SK-N-SH treated with all-trans-retinoic acid at 6 μM for 48 hours (cell line): ENCODE data around the gene PTBP2.
A peak's percentile ranks its signal among the peaks of the same experiment; 100 is the strongest.
"Not testable (repeated sequence)": the region's sequence is repeated elsewhere in the genome, so short reads cannot be mapped to it uniquely, and the experiment has no call there.

Experiments used
- ATAC-seq: fragments of 200-7000 bp; cut with Tn5 transposase; 3 replicates; pipeline ENCODE4 v1.9.1; 2020; ENCODE audit warnings: mild to moderate bottlenecking, moderate library complexity
- CSDC2 ChIP-seq: fragments of 250-450 bp; sonication (Bioruptor Pico); IDR thresholded peaks from 2 replicates; pipeline ENCODE4 v1.5.0; 2020; ENCODE audit warnings: mild to moderate bottlenecking, moderate library complexity
- ESRRG ChIP-seq: fragments of 250-450 bp; sonication (Bioruptor Pico); IDR thresholded peaks from 2 replicates; pipeline ENCODE4 v1.6.1; 2021; ENCODE audit warnings: mild to moderate bottlenecking
- GLIS3 ChIP-seq: fragments of 250-450 bp; sonication (Bioruptor Pico); IDR thresholded peaks from 2 replicates; pipeline ENCODE4 v1.5.0; 2020; ENCODE audit warnings: mild to moderate bottlenecking, moderate library complexity
- ISL1 ChIP-seq: fragments of 250-450 bp; sonication (Bioruptor Pico); IDR thresholded peaks from 2 replicates; pipeline ENCODE4 v2.1.2; 2022; ENCODE audit warnings: mild to moderate bottlenecking, moderate library complexity
- PATZ1 ChIP-seq: fragments of 250-450 bp; sonication (Bioruptor Pico); IDR thresholded peaks from 2 replicates; pipeline ENCODE4 v1.8.0; 2020; ENCODE audit warnings: mild to moderate bottlenecking, moderate library complexity, borderline replicate concordance
- PPARA ChIP-seq: fragments of 250-450 bp; sonication (Bioruptor Pico); IDR thresholded peaks from 2 replicates; pipeline ENCODE4 v1.5.0; 2020; ENCODE audit warnings: mild to moderate bottlenecking, borderline replicate concordance
- RARB ChIP-seq: fragments of 250-450 bp; sonication (Bioruptor Pico); IDR thresholded peaks from 2 replicates; pipeline ENCODE4 v1.8.0; 2021; ENCODE audit warnings: mild to moderate bottlenecking, moderate library complexity
- SNAI2 ChIP-seq: fragments of 250-450 bp; sonication (Bioruptor Pico); IDR thresholded peaks from 2 replicates; pipeline ENCODE4 v1.5.0; 2020; ENCODE audit warnings: mild to moderate bottlenecking, moderate library complexity
- TCF4 ChIP-seq: fragments of 250-450 bp; sonication (Bioruptor Pico); IDR thresholded peaks from 2 replicates; pipeline ENCODE4 v1.8.0; 2021; ENCODE audit warnings: mild to moderate bottlenecking, moderate library complexity, borderline replicate concordance
- TOX ChIP-seq: fragments of 250-450 bp; sonication (Bioruptor Pico); IDR thresholded peaks from 2 replicates; pipeline ENCODE4 v1.8.0; 2021; ENCODE audit warnings: mild to moderate bottlenecking, moderate library complexity, borderline replicate concordance
- ZC3H10 ChIP-seq: fragments of 250-450 bp; sonication (Bioruptor Pico); IDR thresholded peaks from 2 replicates; pipeline ENCODE4 v1.5.1; 2021; ENCODE audit warnings: mild to moderate bottlenecking, moderate library complexity
- ZFP3 ChIP-seq: fragments of 250-450 bp; sonication (Bioruptor Pico); IDR thresholded peaks from 2 replicates; pipeline ENCODE4 v1.5.0; 2020; ENCODE audit warnings: mild to moderate bottlenecking, moderate library complexity
- ZFP30 ChIP-seq: fragments of 450-650 bp; formaldehyde crosslinking; IDR thresholded peaks from 2 replicates; pipeline ENCODE4 v1.5.0; 2022; ENCODE audit warnings: mild to moderate bottlenecking, moderate library complexity
- ZNF565 ChIP-seq: fragments of 450-650 bp; formaldehyde crosslinking; conservative IDR thresholded peaks from 2 replicates; pipeline ENCODE4 v1.5.0; 2020; ENCODE audit warnings: low read depth, mild to moderate bottlenecking, moderate library complexity
- ZNF70 ChIP-seq: fragments of 450-650 bp; formaldehyde crosslinking; IDR thresholded peaks from 2 replicates; pipeline ENCODE4 v1.5.0; 2020; ENCODE audit warnings: mild to moderate bottlenecking, moderate library complexity
- ZNF8 ChIP-seq: fragments of 450-650 bp; formaldehyde crosslinking; IDR thresholded peaks from 2 replicates; pipeline ENCODE4 v1.5.0; 2020; ENCODE audit warnings: mild to moderate bottlenecking, moderate library complexity
- TF ChIP-seq, protein P1 (sequence below): fragments of 250-450 bp; sonication (Bioruptor Pico); IDR thresholded peaks from 2 replicates; pipeline ENCODE4 v1.5.1; 2021; ENCODE audit warnings: mild to moderate bottlenecking, moderate library complexity
- TF ChIP-seq, protein P2 (sequence below): fragments of 250-450 bp; sonication (Bioruptor Pico); IDR thresholded peaks from 2 replicates; pipeline ENCODE4 v1.8.0; 2021; ENCODE audit warnings: low read depth, mild to moderate bottlenecking, moderate library complexity, borderline replicate concordance

The PTBP2 gene

DNA sequence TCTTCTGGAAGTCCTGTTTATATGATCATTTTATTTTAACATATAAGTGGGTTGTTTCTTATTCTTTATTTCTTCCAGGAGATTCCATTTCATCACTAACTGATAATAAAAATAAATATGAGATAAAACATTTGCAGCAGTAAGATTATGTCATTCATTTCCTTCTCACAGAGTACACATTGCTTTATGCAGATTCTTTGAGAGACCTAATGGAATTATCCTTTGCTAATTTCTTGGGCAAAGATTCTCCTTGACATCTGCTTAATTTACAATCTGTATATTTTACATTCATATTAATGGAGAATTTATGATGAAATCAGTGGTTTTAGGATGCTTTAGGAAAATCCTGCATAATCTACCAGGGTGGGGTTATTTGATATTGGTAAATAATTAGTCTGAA is 60.6 kb downstream of the PTBP2 start:
- TF ChIP-seq ZNF70 (no peak), ISL1 (peak; percentile 51)
- TF ChIP-seq, all 23 proteins: peak for 1
- no peak for ATAC-seq

- ATAC-seq: no peak
- no peak for TF ChIP-seq ISL1
- no peak for TF ChIP-seq ZNF8
- no peak for TF ChIP-seq ZFP3 (CRISPR knock-in tag)
- no peak for TF ChIP-seq ZFP30 (CRISPR knock-in tag)
- TF ChIP-seq, protein P1, sequence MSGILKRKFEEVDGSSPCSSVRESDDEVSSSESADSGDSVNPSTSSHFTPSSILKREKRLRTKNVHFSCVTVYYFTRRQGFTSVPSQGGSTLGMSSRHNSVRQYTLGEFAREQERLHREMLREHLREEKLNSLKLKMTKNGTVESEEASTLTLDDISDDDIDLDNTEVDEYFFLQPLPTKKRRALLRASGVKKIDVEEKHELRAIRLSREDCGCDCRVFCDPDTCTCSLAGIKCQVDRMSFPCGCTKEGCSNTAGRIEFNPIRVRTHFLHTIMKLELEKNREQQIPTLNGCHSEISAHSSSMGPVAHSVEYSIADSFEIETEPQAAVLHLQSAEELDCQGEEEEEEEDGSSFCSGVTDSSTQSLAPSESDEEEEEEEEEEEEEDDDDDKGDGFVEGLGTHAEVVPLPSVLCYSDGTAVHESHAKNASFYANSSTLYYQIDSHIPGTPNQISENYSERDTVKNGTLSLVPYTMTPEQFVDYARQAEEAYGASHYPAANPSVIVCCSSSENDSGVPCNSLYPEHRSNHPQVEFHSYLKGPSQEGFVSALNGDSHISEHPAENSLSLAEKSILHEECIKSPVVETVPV (CRISPR knock-in tag): no peak
- TF ChIP-seq RARB (CRISPR knock-in tag): no peak
Observed at GRCh38 chr1:96782856-96783255, 61.3 kb downstream of the PTBP2 start.

DNA sequence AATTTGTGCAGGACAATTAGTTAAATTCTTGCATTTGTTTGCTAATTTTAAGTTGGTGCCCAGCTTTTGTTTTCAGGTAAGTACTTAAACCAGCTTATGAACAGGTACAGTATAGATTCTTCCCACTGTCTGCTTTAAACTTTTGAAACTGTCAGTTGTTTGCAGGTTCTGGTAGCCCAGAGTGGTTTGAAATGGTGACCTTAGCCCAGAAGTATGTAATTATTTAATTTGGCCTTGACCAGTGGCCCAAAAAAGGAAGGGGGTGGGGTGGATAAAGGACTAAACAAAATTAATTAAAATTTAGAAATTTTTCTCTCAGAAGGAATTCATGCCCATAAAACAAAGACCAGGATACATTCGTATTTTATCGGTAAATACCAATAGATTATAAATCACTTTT is 69.0 kb downstream of the PTBP2 start:
- no peak for ATAC-seq
- TF ChIP-seq RARB (CRISPR knock-in tag) (no peak), ZC3H10 (CRISPR knock-in tag) (no peak), PPARA (CRISPR knock-in tag) (no peak)

- ATAC-seq: no peak
- no peak for TF ChIP-seq ZNF565 (CRISPR knock-in tag)
- no peak for TF ChIP-seq SNAI2 (CRISPR knock-in tag)
- TF ChIP-seq PATZ1 (CRISPR knock-in tag): no peak
- TF ChIP-seq, all 23 proteins: peak for 0
Observed at GRCh38 chr1:96792220-96792619, 70.6 kb downstream of the PTBP2 start.

DNA sequence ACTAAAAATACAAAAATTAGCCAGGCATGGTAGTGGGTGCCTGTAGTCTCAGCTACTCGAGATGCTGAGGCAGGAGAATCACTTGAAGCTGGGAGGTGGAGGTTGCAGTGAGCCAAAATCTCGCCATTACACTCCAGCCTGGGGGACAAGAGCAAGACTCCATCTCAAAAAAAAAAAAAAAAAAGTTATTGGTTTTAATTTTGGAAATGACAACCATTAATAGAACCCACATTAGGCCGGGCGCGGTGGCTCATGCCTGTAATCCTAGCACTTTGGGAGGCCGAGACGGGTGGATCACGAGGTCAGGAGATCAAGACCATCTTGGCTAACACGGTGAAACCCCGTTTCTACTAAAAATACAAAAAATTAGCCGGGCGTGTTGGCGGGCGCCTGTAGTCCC is 80.1 kb downstream of the PTBP2 start:
- ATAC-seq: not testable (repeated sequence)

DNA sequence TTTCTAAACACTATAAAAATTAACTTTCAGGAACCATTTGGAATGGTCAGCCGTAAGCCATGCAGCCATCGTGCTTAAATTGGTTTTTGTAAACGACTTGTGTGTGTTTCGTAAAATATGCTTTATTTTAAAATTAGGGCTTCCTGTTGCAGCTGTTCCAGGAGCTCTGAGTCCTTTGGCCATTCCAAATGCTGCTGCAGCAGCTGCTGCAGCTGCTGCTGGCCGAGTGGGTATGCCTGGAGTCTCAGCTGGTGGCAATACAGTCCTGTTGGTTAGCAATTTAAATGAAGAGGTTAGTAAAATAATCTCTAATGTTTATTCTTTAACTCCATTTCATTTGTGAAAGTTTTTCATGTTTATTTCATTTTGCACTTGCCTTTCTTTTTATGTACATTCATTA is 83.1 kb downstream of the PTBP2 start:
- no peak for ATAC-seq
- TF ChIP-seq TCF4 (CRISPR knock-in tag) (no peak), ZFP30 (CRISPR knock-in tag) (no peak), ZFP3 (CRISPR knock-in tag) (no peak), RARB (CRISPR knock-in tag) (no peak), ZNF8 (no peak), TOX (CRISPR knock-in tag) (no peak)

DNA sequence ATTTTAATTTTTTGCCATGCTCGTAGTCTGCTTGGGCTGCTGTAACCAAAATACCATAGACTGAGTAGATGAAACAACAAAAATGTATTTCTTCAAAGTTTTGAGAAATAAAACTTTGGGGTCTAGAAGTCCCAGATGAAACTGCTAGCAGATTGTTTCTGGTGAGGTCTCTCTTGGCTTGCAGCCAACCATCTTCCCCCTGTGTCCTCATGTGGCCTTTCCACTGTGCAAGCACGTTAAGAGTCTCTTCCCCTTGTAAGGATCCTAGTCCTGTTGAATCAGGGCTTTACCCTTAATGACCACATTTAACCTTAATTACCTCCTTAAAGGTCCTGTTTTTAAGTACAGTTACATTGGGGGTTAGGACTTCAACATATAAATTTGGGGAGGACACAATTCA is 86.6 kb downstream of the PTBP2 start:
- TF ChIP-seq CSDC2 (CRISPR knock-in tag) (no peak), ESRRG (CRISPR knock-in tag) (no peak)
- TF ChIP-seq, all 23 proteins: peak for 0
- no peak for ATAC-seq

GRCh38 chr1:96815914-96816313 is 94.3 kb downstream of the PTBP2 start:
- ATAC-seq: no peak
- no peak for TF ChIP-seq GLIS3 (CRISPR knock-in tag)
- no peak for TF ChIP-seq RARB (CRISPR knock-in tag)
- TF ChIP-seq ZNF70: no peak
- no peak for TF ChIP-seq CSDC2 (CRISPR knock-in tag)
- no peak for TF ChIP-seq ZNF565 (CRISPR knock-in tag)

DNA sequence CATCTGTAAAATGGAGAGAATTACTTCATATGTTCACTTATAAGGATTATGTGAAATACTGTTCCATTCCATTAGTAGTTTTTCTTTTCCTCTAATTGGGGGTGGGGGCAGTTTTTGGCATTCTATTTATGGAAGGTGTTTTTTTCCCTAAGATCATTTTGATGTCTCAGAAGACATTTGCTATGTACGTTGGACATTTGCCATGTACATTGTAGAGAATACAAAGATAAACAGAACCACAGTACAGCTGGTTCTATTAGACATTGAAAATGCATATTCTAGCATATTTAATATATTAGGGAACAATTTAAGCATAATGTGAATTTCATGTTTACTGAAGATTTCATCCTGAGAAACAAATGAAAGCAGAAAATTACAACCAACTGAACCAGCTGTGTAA is 98.5 kb downstream of the PTBP2 start:
- TF ChIP-seq ZFP3 (CRISPR knock-in tag): no peak
- TF ChIP-seq ISL1: no peak
- TF ChIP-seq, protein P1 (CRISPR knock-in tag): no peak
- TF ChIP-seq, protein P2, sequence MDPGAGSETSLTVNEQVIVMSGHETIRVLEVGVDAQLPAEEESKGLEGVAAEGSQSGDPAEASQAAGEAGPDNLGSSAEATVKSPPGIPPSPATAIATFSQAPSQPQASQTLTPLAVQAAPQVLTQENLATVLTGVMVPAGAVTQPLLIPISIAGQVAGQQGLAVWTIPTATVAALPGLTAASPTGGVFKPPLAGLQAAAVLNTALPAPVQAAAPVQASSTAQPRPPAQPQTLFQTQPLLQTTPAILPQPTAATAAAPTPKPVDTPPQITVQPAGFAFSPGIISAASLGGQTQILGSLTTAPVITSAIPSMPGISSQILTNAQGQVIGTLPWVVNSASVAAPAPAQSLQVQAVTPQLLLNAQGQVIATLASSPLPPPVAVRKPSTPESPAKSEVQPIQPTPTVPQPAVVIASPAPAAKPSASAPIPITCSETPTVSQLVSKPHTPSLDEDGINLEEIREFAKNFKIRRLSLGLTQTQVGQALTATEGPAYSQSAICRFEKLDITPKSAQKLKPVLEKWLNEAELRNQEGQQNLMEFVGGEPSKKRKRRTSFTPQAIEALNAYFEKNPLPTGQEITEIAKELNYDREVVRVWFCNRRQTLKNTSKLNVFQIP (CRISPR knock-in tag): no peak
- no peak for TF ChIP-seq SNAI2 (CRISPR knock-in tag)

More for the DNA sequence above, 98.5 kb downstream of the PTBP2 start:
- ATAC-seq: no peak
